CD4-positive, alpha-beta T cell treated with Interleukin-21 for 1 hour (primary cell): Measurements from ENCODE around the gene IKBKG.
"Not testable (repeated sequence)": the region's sequence is repeated elsewhere in the genome, so short reads cannot be mapped to it uniquely, and the experiment has no call there.

Source experiments
- DNase-seq: peaks from one replicate; pipeline ENCODE4 v3.0.0-alpha.2; 2020

Gene IKBKG, protein sequence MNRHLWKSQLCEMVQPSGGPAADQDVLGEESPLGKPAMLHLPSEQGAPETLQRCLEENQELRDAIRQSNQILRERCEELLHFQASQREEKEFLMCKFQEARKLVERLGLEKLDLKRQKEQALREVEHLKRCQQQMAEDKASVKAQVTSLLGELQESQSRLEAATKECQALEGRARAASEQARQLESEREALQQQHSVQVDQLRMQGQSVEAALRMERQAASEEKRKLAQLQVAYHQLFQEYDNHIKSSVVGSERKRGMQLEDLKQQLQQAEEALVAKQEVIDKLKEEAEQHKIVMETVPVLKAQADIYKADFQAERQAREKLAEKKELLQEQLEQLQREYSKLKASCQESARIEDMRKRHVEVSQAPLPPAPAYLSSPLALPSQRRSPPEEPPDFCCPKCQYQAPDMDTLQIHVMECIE

GRCh38 chrX:154547245-154548027, at the start of gene IKBKG:
IKBKG (plus strand) TSS chrX:154547620; CDS start chrX:154552003, 4,383 bp downstream.
- DNase-seq: peak; percentile 92

DNA sequence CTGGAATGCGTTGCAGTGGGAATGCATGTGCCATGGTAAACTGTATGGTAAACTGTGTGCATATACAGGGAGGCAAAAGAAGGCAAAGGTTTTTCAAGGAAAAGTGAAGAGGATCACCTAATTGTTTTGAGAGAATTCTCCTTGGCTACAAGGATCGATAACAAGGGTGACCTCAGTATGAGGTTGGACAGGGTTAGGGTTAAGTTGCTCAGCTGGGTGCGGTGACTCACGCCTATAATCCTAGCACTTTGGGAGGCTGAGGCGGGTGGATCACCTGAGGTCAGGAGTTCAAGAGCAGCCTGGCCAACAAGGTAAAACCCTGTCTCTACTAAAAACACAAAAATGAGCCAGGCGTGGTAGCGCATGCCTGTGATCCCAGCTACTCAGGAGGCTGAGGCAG, 46.0 kb upstream of the IKBKG start:
- DNase-seq: not testable (repeated sequence)

- DNase-seq: no peak
Observed at GRCh38 chrX:154502098-154502497, 45.3 kb upstream of the IKBKG start.

DNA sequence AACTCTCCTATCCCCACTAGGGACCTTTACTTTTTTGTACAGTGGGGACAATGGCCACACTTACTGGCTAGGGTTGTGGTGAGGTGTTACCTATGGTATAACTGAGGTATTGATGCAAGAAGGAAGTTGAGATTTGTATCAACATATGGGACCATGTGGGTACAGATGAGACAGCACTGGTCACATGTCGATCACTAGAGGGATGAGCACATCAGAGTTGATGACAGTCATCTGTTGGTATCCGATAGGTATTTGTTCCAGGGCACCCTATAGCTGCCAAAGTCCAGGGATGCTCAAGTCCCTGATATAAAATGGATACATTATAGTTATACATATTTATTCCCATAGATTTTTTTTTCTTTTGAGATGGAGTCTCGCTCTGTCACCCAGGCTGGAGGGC, 44.4 kb upstream of the IKBKG start:
- no peak for DNase-seq

- no peak for DNase-seq
Observed at GRCh38 chrX:154505734-154506133, 41.7 kb upstream of the IKBKG start.

DNA sequence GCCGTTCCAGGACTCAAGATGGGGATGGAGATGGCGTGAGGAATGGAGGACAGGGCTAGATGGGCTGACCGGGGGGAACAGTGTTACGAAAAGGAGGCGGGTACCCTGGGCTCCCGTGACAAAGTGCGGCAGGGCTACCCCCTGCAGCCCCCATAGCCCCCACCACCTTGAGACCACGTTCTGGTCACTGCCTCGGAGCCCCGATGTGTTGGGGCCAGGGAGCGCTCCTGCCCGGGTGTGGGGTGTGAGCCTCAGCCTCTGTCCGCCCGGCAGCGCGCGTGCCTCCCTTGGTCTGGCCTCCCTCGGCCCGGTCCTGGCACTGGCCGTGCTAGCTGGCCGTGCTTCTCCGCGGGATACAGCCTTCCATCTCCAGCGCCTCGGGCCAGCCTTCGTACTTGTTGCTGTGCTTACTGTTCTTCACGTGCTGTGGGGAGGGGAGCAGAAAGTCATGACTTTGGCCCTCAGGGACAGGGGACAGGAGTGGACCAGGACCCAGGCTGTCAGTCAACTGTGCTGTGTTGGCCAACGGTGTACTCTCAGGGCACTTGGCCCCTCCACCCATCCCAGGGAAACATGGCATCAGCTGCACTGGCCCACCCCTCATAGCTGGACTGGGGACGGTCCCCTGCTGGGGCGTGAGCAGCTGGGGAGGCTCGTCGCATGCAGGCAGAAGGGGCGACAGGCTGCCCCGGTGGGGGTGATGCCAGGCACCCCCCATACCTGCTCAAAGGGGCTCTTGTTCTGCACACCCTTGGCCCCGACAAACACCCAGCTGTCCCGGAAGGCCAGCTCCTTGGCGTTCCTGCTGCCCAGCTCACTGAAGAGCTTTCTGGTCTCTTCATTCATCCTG, 40.7 kb upstream of the IKBKG start:
- DNase-seq: no peak

GRCh38 chrX:154507673-154508383, 39.6 kb upstream of the IKBKG start:
- no peak for DNase-seq

DNA sequence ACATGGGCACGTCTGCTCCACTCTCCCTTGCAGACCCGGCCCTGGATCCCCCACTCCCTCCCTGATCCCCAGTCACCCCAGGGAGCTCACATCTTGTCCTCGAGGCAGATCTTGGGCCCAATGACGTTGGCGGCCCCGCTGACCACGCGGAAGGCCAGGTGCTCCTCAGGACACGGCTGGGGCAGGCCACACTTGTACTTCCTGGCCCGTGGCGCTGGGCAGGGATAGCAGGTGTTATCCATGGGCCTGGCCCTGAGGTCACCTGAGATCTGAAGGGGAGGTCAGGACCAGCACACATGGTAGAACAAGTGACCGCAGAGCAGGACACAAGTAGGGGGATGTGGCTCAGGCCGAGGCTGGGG, 39.1 kb upstream of the IKBKG start:
- DNase-seq: no peak

DNA sequence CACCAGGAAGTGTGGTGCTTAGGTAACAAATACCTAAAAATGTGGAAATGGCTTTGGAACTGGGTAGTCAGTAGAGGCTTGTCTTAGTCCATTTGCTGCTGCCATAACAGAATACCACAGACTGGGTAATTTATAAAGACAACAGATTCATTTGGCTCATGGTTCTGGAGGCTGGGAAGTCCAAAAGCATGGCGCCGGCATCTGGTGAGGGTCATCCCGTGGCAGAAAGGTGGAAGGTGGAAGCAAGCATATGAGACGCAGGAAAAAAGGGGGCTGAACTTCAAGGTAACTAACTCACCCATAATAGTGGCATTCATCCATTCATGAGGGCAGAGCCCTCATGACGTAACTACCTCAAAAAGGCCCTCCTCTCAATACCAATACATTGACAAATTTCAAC, 38.0 kb upstream of the IKBKG start:
- no peak for DNase-seq

DNA sequence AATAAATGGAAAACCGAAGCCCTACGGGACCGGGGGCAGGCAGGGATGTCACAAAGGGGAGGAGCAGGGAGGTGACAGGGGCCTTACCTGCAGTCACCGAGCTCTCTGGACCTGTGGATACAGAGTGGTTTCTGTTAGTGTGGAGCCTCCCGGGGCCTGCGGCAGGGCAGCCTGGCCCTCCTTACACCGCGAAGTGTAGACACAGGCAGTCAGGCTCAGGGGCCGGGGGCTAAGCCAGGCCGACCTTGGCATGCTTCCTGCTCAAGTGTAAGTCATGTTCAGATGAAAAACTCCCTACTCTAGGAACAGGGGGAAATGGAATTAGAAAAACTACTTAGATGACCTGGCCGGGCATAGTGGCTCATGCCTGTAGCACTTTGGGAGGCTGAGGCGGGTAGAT, 35.7 kb upstream of the IKBKG start:
- DNase-seq: no peak

DNA sequence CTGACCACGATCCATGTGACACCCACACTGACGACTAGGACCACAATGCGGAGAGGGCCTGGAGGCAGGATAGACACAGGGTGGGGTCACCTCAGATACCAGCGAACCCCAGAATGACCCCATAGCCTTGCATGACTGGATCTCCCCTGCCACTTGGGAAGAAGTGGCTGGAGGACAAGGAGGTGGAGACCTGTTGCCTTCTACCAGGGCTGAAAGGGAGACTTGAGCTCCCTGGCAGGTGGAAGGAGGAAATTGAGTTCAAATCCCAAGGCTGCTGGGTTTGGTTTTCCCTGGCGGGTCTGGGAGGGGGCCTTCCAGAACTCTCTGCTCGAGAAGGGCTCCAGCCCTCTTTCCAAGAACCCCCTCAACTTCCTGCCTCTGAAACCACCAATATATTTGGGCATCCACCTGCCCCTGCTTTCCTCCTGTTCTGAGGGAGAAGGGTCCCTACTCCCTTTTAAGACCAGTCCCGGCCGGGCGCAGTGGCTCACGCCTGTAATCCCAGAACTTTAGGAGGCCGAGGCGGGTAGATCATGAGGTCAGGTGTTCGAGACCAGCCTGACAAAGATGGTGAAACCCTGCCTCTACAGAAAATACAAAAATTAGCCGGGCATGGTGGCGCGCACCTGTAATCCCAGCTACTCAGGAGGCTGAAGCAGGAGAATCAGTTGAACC, 34.4 kb upstream of the IKBKG start:
- DNase-seq: no peak

DNA sequence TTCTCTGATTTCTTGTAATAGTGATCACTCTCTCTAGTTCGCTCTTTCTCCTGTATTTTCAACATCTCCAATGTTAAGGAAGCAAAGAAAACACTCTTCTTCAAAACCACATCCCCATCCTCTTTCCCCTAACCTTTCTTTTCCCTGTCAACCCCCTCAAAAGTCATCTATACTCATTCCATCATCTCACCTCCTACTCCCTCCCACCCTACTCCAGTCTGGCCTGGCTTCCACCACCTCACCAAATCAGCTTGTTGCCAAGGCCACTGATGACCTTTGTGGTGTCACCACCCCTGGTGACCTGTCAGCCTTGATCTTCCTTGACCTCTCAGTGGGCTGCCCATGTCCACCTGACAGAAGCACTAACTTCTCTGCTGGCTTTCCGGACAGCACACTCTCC, 33.7 kb upstream of the IKBKG start:
- DNase-seq: no peak

GRCh38 chrX:154515090-154515965, 32.1 kb upstream of the IKBKG start:
- peak; percentile 44 for DNase-seq

- peak; percentile 94 for DNase-seq
Observed at GRCh38 chrX:154515966-154516655, 31.3 kb upstream of the IKBKG start, which contains the start of gene FAM3A. FAM3A (minus strand) TSS chrX:154516232; CDS start chrX:154515772, 460 bp downstream.

DNA sequence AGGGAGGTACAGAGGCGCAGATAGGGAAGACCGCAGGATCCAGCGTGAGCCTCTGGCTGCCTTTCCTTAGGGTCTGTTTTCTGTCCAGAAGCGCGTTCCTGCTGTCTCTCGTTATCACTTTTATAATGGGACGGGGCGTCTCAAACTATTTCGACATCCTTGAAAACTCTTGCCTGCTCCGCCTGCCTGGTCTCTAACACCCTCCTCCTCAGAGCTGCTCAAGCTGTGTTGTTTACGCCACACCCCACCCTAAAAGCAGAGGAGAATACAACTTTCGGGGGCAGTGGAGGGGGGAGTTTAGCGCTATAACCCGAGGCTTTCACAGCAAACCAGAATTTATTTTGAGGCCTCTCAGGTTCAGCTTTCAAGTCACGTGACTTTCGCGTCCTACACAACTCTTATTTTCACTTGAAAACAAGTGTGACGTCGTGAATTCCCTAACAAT, 30.7 kb upstream of the IKBKG start:
- peak; percentile 35 for DNase-seq

- DNase-seq: no peak
Observed at GRCh38 chrX:154517101-154517781, 30.2 kb upstream of the IKBKG start.

GRCh38 chrX:154519389-154519788, 28.0 kb upstream of the IKBKG start:
- DNase-seq: no peak

- DNase-seq: no peak
Observed at GRCh38 chrX:154525606-154526490, 21.6 kb upstream of the IKBKG start.
